GM19351 (cell line): ENCODE data around the gene EIF5.

Source experiments
- ATAC-seq: cut with Tn5 transposase; IDR thresholded peaks from one replicate; pipeline ENCODE4 v1.9.1; 2021; ENCODE audit warnings: mild to moderate bottlenecking, moderate library complexity; ENCODE audit not compliant: unreplicated experiment

Gene EIF5

DNA sequence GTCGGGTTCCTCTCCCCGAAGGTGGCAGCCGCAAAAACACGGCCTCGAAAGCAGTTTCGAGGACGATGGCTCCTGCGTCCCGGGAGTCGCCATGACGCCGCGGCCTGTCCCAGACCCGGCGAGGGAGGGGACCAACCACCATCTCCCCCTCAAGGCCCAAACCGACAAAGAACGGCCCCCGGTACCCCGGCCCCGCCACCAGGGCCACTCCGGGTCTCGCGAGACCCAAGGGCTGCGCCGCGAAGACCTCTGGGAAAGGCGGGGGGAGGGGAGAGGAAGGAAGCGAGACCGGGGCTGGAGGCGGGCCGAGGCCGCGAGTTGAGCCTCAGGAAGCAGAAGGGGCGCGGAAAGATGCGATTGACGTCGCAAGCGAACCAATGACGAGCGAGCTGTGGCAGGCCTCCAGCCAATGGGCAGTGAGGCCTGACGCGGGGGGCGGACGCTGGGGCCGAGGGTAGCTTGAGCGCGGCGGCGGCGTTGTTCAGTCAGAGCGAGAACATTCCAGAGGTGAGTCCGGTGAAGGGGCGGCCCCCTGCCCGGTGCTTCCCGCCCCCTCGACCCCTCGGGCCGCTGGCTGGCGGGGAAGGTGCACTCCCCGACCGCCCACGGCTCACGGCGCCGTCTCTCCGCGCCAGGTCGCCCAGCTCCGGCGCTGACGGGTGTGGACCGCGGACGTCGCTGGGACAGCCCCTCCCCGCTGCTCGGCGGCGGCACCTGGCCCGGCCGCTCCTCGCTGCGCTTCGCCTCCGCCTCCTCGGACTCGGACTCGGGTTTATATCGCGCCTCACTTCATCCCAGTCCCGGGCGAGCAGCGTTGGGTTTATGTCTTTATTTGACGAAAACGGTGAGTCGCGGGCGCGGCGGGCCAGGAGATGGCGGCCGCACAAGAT is at the start of gene EIF5:
EIF5 (plus strand) TSS at position 484 of the 890 bp plus-strand sequence. CDS start 1,624 bp downstream, outside the sequence.
- ATAC-seq, result peak; percentile 83

DNA sequence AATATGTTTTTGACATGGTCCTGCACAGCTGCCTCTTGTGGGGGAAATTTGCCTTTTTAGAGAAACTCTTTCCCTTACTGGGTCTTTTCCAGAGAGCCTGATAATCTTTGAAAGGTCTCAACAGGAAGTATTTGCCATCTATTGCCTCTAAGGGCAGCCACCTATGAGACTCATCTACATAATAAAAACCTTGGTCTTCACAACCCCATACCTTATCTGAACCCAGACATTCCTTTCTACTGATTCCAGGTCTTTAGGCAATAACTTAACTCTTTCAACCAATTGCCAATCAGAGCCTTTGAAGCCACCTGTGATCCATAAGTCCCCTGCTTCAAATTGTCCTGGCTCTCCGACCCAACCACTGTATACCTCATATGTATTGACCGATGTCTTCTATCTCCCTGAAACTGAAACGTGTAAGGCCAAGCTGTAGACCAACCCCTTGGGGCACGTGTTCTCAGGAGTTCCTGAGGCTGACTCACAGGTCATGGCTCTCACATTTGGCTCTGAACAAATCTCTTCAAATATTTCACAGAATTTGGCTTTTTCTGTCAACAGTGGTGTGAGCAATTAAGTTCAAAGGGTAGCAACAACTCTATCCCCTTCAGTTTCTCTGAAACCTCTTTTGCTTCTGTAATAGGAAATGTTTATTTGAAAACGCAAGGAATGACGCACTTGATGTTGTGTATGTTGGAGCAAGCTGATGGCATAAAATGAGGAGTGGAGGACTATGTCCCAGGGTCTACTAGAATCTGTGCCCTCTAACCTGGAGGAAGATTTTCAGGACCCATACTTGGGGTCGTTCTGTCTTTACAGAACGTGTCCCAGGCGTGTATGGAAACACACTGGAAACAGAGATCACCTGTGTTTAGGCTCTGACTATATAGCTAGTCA is 49.2 kb upstream of the EIF5 start:
- no peak for ATAC-seq

GRCh38 chr14:103286460-103286859 is 47.6 kb upstream of the EIF5 start:
- no peak for ATAC-seq

- no peak for ATAC-seq
Observed at GRCh38 chr14:103286968-103287850, 46.8 kb upstream of the EIF5 start.

GRCh38 chr14:103288076-103288766 is 45.8 kb upstream of the EIF5 start:
- ATAC-seq, result no peak

DNA sequence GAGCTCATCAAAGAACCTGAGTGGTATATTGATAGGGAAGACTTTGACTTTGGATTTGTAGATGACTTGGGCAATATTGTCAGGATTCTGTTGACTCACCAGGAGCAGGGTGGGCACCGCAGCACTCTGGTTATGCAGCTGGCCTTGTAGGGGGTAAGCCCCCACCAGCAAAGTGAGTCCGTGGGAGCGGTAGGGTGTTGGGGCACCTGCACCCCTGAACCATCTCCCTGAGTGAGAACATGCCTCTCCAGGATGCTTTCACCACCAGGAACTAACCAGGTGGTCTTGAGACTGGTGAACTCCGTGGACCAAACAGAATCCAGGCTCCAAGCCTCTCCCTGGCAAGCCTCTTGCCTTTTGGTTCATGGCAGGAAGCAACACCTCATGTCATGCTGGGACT is 44.0 kb upstream of the EIF5 start:
- ATAC-seq, result no peak

- no peak for ATAC-seq
Observed at GRCh38 chr14:103290494-103290893, 43.5 kb upstream of the EIF5 start.

GRCh38 chr14:103290961-103291360 is 43.1 kb upstream of the EIF5 start:
- no peak for ATAC-seq

- peak; percentile 73 for ATAC-seq
Observed at GRCh38 chr14:103292426-103293374, 41.3 kb upstream of the EIF5 start.

DNA sequence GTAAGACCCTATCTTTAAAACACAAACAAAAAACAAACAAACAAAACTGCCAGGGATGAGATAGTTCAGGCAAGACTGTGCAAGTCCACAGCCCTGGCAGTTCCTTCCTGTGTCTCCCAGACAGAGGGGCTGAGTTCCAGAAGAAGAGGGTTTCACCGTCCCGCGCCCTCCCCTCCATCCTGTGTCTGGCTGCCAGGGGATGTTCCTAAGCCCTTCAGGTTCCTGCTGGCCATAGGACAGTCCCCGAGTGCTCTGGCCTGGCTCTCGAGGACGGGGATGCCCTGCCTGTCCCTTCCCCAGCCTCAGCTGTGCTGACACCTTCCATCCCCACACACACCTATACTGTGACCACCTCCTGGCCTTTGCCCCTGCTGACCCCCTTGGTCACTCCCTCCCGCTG is 40.6 kb upstream of the EIF5 start:
- ATAC-seq, result no peak

GRCh38 chr14:103294091-103294490 is 39.9 kb upstream of the EIF5 start:
- ATAC-seq, result no peak

- no peak for ATAC-seq
Observed at GRCh38 chr14:103296007-103296406, 38.0 kb upstream of the EIF5 start.

- no peak for ATAC-seq
Observed at GRCh38 chr14:103296987-103297386, 37.0 kb upstream of the EIF5 start.

DNA sequence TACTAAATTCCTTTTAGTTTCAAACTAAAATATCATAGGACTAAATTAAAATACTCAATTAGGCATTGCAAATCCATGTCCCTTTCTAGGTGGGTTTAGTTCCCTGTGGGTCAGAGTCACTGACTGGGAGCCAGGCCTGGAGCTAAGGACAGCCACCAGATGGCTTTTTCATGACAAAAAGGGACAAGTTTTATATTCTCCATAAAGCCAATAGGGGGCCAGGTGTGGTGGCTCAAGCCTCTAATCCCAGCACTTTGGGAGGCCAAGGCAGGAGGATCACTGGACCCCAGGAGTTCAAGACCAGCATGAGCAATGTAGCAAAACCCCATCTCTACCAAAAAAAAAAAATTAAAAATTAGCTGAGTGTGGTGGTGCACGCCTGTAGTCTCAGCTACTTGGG is 35.4 kb upstream of the EIF5 start:
- no peak for ATAC-seq

- no peak for ATAC-seq
Observed at GRCh38 chr14:103301512-103302354, 32.3 kb upstream of the EIF5 start.

GRCh38 chr14:103302966-103303365 is 31.1 kb upstream of the EIF5 start:
- ATAC-seq, result no peak

- no peak for ATAC-seq
Observed at GRCh38 chr14:103304706-103305105, 29.3 kb upstream of the EIF5 start.
